ENCODE measurements around the gene NBAS.

DNA sequence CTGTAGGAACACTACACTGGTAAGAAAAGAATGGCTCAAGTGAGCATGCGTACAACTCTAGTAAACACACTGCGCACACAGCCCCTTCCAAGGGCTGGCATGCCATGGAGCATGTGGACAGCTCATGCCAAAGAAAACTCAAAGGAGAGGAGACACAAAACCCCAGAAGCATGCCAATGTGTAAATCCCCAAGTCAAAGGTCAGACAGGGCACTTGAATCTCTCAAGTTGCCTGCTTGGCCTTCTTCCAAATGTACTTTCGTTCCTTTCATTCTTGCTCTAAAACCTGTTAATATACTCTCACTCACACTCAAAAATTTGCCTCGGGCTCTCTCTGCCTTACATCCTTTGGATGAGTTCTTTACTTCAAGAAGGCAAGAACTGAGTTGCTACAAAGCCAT, 365.3 kb downstream of the NBAS start:
- TF ChIP-seq, protein P1, sequence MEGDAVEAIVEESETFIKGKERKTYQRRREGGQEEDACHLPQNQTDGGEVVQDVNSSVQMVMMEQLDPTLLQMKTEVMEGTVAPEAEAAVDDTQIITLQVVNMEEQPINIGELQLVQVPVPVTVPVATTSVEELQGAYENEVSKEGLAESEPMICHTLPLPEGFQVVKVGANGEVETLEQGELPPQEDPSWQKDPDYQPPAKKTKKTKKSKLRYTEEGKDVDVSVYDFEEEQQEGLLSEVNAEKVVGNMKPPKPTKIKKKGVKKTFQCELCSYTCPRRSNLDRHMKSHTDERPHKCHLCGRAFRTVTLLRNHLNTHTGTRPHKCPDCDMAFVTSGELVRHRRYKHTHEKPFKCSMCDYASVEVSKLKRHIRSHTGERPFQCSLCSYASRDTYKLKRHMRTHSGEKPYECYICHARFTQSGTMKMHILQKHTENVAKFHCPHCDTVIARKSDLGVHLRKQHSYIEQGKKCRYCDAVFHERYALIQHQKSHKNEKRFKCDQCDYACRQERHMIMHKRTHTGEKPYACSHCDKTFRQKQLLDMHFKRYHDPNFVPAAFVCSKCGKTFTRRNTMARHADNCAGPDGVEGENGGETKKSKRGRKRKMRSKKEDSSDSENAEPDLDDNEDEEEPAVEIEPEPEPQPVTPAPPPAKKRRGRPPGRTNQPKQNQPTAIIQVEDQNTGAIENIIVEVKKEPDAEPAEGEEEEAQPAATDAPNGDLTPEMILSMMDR (conservative IDR thresholded peaks at IDR 0.05; ENCODE audit: low read length): no peak
- no peak for TF ChIP-seq EZH2phosphoT487 (IDR thresholded peaks at IDR 0.05; ENCODE audit: borderline replicate concordance, low read depth, low read length)

Measured in OCI-LY7 (cell line).